T-helper 17 cell (primary cell): ENCODE measurements around the gene PXT1. TPM values are rescaled to one million over a fixed set of nuclear protein-coding genes. Genes with fewer than 3 reads are reported as not detected.

Source experiments
- ATAC-seq: fragments of 150-1000 bp; cut with Tn5 transposase; 2 replicates; pipeline ENCODE4 v1.10.0; 2021; ENCODE audit warnings: mild to moderate bottlenecking, moderate library complexity
- DNase-seq, 3 donors: peaks; one replicate each; pipeline versions ENCODE4 v3.0.0 to v3.0.0-alpha.2; 2020 to 2021
- H3K9me3 ChIP-seq: one replicate; pipeline ENCODE4 v1.7.0; 2013; ENCODE audit warnings: low read length, mild to moderate bottlenecking; ENCODE audit not compliant: control insufficient read depth, poor library complexity, severe bottlenecking
- H3K27ac Mint-ChIP-seq: one replicate; pipeline ENCODE4 v1.8.0; 2022; ENCODE audit warnings: mild to moderate bottlenecking, moderate library complexity, mixed read lengths
- H3K27me3 Mint-ChIP-seq: one replicate; pipeline ENCODE4 v1.8.0; 2022; ENCODE audit warnings: mixed read lengths
- H3K36me3 Mint-ChIP-seq: one replicate; pipeline ENCODE4 v1.8.0; 2022; ENCODE audit warnings: low read depth, mixed read lengths
- H3K4me1 Mint-ChIP-seq: one replicate; pipeline ENCODE4 v1.8.0; 2022; ENCODE audit warnings: mild to moderate bottlenecking, mixed read lengths
- H3K4me3 Mint-ChIP-seq: one replicate; pipeline ENCODE4 v1.8.0; 2022; ENCODE audit warnings: mild to moderate bottlenecking, moderate library complexity, mixed read lengths
- total RNA-seq, 4 donors: library from RNA in 2 of 4; stranded (reverse) in 2 of 4; gene quantifications; one replicate each; pipeline ENCODE4 v1.2.3 and lab custom pipeline; 2022 to 2026

PXT1 gene
- total RNA-seq, 2 donors from 2014 or later, result 0.30 to 0.60 TPM

DNA sequence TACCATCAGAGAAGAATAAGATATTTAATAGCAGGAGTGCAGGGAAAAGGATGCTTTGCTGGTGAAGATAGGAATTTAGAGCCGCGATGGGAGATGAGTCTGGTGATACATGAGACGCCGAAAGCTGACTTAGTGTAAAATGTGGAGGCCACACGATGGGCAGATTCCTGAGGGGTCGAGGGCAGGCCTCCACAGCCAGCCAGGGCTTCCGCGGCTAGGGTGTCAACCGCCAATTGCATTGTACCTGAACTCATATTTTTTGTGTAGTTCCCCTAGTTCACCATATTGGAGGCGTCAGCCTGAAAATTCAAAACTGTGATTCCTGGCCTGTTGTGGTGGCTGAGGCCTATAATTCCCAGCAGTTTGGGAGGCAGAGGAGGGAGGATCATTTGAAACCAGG is 63.7 kb downstream of the PXT1 start:
- H3K27me3 Mint-ChIP-seq, result no peaks in the 10 kb centered on the region
- H3K4me3 Mint-ChIP-seq, result no peak overlapping the region
- peaks cover 15% of the 10 kb centered on the region for H3K4me1 Mint-ChIP-seq
- peaks cover 3% of the 10 kb centered on the region for H3K36me3 Mint-ChIP-seq
- peak overlapping the region; percentile 14 for H3K27ac Mint-ChIP-seq
- DNase-seq (no peak), ATAC-seq (no peak)
- H3K9me3 ChIP-seq, result no peaks in the 10 kb centered on the region

DNA sequence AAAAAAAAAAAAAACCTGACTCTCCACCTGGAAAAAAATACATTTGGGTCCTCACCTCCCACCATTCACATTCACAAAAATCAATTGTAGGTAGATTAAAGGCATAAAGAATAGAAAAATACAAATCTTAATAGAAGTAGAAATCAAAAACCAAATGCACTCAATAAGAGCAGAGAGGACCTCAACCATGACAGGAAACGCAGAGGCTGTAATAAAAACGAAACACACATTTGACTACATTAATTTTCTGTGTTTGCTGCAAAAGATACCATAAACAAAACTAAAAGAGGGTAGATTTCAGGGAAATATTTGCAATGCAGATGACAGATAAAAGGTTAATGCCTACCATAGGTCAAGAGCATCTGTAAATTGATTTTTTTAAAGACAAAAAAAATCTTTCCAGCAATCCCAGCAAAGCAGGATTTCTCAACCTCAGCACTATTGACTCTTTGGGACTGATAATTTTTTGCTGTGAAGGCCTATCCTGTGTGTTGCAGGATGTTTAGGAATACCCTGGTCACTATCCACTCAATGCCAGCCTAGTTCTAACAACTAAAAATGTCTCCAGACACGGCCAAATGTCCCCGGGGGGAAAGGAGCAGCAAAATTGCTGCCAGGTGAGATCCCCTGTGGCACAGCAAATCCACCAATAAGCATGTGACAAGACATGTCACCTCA is 64.3 kb downstream of the PXT1 start:
- Mint-ChIP-seq H3K27ac (no peak overlapping the region), H3K4me3 (no peak overlapping the region), H3K4me1 (peaks cover 15% of the 10 kb centered on the region), H3K36me3 (peaks cover 3% of the 10 kb centered on the region), H3K27me3 (no peaks in the 10 kb centered on the region)
- no peaks in the 10 kb centered on the region for H3K9me3 ChIP-seq
- no peak for ATAC-seq
- no peak for DNase-seq

DNA sequence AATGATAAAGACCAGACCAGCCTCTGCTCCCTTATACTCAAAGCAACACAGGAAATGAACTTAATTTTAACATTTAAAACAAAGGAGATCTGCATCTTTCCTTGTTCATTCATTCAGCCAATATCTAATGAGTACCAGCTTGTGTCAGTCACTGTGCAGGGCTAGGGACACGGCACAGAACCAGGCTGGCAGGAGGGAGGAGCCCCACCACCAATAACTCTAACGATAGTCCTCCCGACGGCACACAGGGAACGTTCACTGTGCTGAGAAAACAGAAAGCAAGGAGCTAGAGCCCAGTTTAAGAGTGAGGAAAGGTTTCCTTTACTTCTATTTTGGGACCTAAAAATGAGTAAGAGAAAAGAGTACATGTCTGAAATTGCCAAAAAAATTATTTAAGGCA is 65.1 kb downstream of the PXT1 start:
- no peaks in the 10 kb centered on the region for H3K9me3 ChIP-seq
- DNase-seq, result no peak
- Mint-ChIP-seq H3K36me3 (peaks cover 7% of the 10 kb centered on the region), H3K4me3 (no peak overlapping the region), H3K4me1 (peaks cover 10% of the 10 kb centered on the region), H3K27ac (no peak overlapping the region), H3K27me3 (peaks cover 4% of the 10 kb centered on the region)
- no peak for ATAC-seq

GRCh38 chr6:36376742-36377141 is 65.9 kb downstream of the PXT1 start:
- Mint-ChIP-seq H3K36me3 (peaks cover 10% of the 10 kb centered on the region), H3K4me3 (no peak overlapping the region), H3K27me3 (peaks cover 4% of the 10 kb centered on the region), H3K4me1 (peaks cover 12% of the 10 kb centered on the region), H3K27ac (no peak overlapping the region)
- no peaks in the 10 kb centered on the region for H3K9me3 ChIP-seq
- ATAC-seq (no peak), DNase-seq (no peak)

GRCh38 chr6:36376183-36376582 is 66.5 kb downstream of the PXT1 start:
- Mint-ChIP-seq H3K27ac (no peak overlapping the region), H3K36me3 (peaks cover 10% of the 10 kb centered on the region), H3K27me3 (peaks cover 4% of the 10 kb centered on the region), H3K4me1 (peaks cover 13% of the 10 kb centered on the region), H3K4me3 (no peak overlapping the region)
- ATAC-seq, result no peak
- DNase-seq, result no peak
- H3K9me3 ChIP-seq, result no peaks in the 10 kb centered on the region

GRCh38 chr6:36375644-36376155 is 67.0 kb downstream of the PXT1 start:
- peaks cover 13% of the 10 kb centered on the region for H3K4me1 Mint-ChIP-seq

DNA sequence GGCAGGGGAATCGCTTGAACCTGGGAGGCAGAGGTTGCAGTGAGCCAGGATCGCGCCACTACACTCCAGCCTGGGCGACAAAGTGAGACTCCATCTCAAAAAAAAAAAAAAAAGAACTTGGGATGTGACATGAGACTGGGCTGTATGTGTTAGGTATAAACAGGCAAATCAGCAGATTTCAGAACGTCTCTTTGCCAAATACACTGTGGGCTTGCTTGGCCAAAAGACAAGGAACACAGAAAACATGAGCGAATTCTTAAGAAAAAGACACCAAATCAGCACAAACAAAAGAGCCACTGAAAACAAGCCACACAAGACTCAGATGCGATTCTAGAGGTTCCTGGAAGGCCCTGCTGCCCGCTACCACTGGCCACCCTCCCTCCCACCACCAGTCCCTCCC is 67.7 kb downstream of the PXT1 start:
- Mint-ChIP-seq H3K4me1 (peaks cover 13% of the 10 kb centered on the region), H3K27ac (no peak overlapping the region), H3K27me3 (peaks cover 4% of the 10 kb centered on the region), H3K4me3 (no peak overlapping the region), H3K36me3 (peaks cover 10% of the 10 kb centered on the region)
- no peak for DNase-seq
- no peak for ATAC-seq
- no peaks in the 10 kb centered on the region for H3K9me3 ChIP-seq

More at GRCh38 chr6:36375644-36376155, 67.0 kb downstream of the PXT1 start:
- Mint-ChIP-seq H3K27ac (no peak overlapping the region), H3K36me3 (peaks cover 10% of the 10 kb centered on the region), H3K4me3 (no peak overlapping the region), H3K27me3 (peaks cover 4% of the 10 kb centered on the region)
- no peak for DNase-seq
- ATAC-seq, result no peak
- no peaks in the 10 kb centered on the region for H3K9me3 ChIP-seq

GRCh38 chr6:36374194-36374593 is 68.5 kb downstream of the PXT1 start:
- Mint-ChIP-seq H3K4me3 (no peak overlapping the region), H3K27me3 (peaks cover 4% of the 10 kb centered on the region), H3K4me1 (peaks cover 13% of the 10 kb centered on the region), H3K36me3 (peaks cover 10% of the 10 kb centered on the region), H3K27ac (no peak overlapping the region)
- no peak for ATAC-seq
- no peak for DNase-seq
- H3K9me3 ChIP-seq, result no peaks in the 10 kb centered on the region

GRCh38 chr6:36373368-36374019 is 69.2 kb downstream of the PXT1 start:
- no peak overlapping the region for H3K27ac Mint-ChIP-seq
- no peak for ATAC-seq
- DNase-seq, result no peak
- H3K4me1 Mint-ChIP-seq, result peaks cover 9% of the 10 kb centered on the region
- H3K36me3 Mint-ChIP-seq, result peaks cover 10% of the 10 kb centered on the region
- H3K9me3 ChIP-seq, result no peaks in the 10 kb centered on the region
- no peak overlapping the region for H3K4me3 Mint-ChIP-seq
- H3K27me3 Mint-ChIP-seq, result peaks cover 4% of the 10 kb centered on the region

DNA sequence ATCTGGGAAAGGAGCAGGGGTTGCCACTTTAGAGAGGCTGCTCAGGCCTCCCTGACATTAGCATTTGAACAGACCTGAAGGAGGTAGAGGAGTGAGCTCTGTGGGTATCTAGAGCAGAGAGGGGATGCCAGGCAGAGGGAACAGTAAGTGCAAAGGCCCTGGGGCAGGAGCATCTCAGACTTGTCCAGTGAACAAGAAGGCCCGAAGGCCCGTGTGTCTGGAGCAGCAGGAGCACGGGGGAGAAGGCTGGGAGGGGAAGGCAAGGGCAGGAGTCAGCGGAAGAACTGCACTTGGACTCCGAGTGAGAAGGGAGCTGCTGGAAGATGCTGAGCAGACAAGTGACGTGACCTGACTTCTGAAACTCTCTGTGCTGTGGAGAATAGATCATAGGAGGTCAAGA is 70.6 kb downstream of the PXT1 start:
- no peak for DNase-seq
- no peak overlapping the region for H3K27ac Mint-ChIP-seq
- H3K9me3 ChIP-seq, result no peaks in the 10 kb centered on the region
- ATAC-seq, result no peak
- peaks cover 10% of the 10 kb centered on the region for H3K36me3 Mint-ChIP-seq
- peak overlapping the region; percentile 56 for H3K4me3 Mint-ChIP-seq
- peaks cover 7% of the 10 kb centered on the region for H3K4me1 Mint-ChIP-seq
- peaks cover 4% of the 10 kb centered on the region for H3K27me3 Mint-ChIP-seq

DNA sequence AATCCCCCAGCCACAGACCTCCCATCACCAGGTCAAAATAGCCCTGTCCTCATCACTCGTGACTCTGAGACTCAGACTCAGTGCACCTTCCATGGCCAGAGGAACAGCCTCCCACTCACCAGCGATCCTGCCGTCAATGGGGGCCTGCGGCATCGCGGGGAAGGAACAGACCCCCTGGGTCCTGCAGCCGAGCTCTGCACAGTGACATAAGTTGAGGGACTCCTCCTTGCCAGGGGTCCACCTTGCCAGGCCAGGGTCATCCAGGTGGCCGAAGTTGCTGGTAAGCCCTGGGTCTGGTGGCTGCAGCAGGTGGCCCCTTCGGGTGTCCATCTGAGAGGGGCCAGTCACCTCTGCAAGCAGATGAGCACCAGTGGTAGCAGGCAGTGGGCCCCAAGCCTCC is 71.4 kb downstream of the PXT1 start:
- Mint-ChIP-seq H3K4me3 (no peak overlapping the region), H3K4me1 (peaks cover 7% of the 10 kb centered on the region), H3K36me3 (peaks cover 10% of the 10 kb centered on the region), H3K27ac (no peak overlapping the region), H3K27me3 (peaks cover 4% of the 10 kb centered on the region)
- DNase-seq, result no peak
- H3K9me3 ChIP-seq, result no peaks in the 10 kb centered on the region
- no peak for ATAC-seq

DNA sequence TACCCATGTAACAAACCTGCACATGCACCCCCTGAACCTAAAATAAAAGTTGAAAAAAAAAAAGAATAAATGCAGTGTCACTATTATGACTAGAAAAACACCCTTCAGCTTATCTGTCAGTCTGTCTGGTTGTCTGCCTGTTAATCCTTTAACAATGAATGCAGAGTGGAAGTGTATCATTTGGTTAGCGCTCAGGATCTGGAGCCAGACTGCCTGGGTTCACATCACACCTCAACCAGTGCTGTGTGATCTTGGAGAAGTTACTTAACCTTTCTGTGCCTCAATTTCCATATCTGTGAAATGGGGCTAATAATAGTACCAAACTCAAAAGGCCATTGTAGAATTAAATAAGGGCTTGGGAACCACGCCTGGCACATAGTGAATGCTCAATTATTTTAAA is 72.0 kb downstream of the PXT1 start:
- Mint-ChIP-seq H3K4me1 (peaks cover 7% of the 10 kb centered on the region), H3K27me3 (peaks cover 4% of the 10 kb centered on the region), H3K36me3 (peaks cover 7% of the 10 kb centered on the region), H3K4me3 (no peak overlapping the region), H3K27ac (no peak overlapping the region)
- no peak for DNase-seq
- H3K9me3 ChIP-seq, result no peaks in the 10 kb centered on the region
- no peak for ATAC-seq

DNA sequence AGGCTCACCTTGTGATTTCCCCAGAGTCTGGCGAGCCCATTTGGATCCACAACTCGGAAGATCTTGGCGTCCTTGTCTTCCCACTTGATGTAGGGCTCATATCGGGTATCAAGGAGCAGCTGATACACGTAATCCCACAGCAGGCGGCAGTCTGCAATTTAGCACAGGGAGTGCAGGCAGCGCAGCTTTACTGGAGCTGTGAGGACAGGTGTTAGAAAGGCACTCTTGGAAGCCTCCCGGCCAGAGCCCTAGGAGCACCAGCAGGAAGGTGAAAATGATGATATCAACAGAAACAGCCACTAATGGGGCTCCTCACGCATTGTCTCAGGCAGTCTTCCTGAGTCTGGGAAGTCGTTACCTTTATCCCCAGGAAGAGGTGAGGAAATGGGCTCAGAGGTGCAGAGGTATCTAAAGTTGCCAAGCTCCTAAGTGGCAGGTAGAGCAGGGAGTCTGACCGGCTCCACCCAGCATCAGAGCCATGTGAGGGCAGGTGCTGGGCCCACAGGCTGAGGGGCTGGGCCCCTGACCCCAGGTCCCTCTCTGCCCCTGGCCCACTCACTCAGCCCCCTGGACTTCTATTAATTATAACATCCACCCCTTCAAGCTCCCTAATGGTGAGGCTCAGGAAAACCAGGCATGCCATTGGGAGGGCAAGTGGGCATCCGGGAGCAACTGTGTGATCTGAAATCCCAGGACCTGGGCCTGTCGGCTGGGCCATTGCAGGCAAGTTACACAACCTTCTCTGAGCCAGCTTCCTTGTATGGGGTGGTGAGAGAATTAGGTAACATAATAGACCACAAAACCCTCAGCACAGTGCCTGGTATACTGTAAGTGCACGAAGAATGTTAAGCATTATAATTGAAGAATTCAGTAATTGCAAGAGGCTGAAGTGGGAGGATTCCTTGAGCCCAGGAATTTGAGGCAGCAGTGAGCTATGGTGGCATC is 73.5 kb downstream of the PXT1 start:
- H3K4me3 Mint-ChIP-seq, result peak overlapping the region; percentile 57
- peaks cover 7% of the 10 kb centered on the region for H3K4me1 Mint-ChIP-seq
- ATAC-seq, result no peak
- H3K36me3 Mint-ChIP-seq, result peaks cover 7% of the 10 kb centered on the region
- H3K27ac Mint-ChIP-seq, result no peak overlapping the region
- no peaks in the 10 kb centered on the region for H3K9me3 ChIP-seq
- H3K27me3 Mint-ChIP-seq, result peaks cover 4% of the 10 kb centered on the region
- no peak for DNase-seq
